NB4 (cell line): ENCODE results near the gene SLC16A10.

Experiments
- CTCF ChIP-seq: IDR thresholded peaks from one replicate; pipeline ENCODE4 v1.5.1; 2012; ENCODE audit warnings: low read depth, low read length
- MAX ChIP-seq: IDR thresholded peaks from 2 replicates; pipeline ENCODE4 v1.6.1; 2011; ENCODE audit warnings: low read depth, low read length
- MYC ChIP-seq: IDR thresholded peaks from 2 replicates; pipeline ENCODE4 v1.6.1; 2011; ENCODE audit warnings: low read depth, low read length
- POLR2A ChIP-seq: IDR thresholded peaks from 2 replicates; pipeline ENCODE4 v1.6.1; 2011; ENCODE audit warnings: mild to moderate bottlenecking; ENCODE audit not compliant: insufficient read length; ENCODE audit errors: extremely low read depth

- no peak for TF ChIP-seq CTCF
- no peak for TF ChIP-seq POLR2A
- TF ChIP-seq MAX = no peak
- TF ChIP-seq MYC = no peak
Observed at GRCh38 chr6:111263837-111264236, 176.5 kb downstream of the SLC16A10 start.
